ENCODE measurements around the gene ZSCAN29. TPM values are rescaled to one million over a fixed set of nuclear protein-coding genes. Genes with fewer than 3 reads are reported as not detected.

Gene ZSCAN29
- total RNA-seq, 3 donors from 2014 or later (not counting 1 experiment from before 2014, with no cell fraction given) = 26.5 to 38.3 (median 34.2) TPM

- TF ChIP-seq CTCF (IDR thresholded peaks at IDR 0.05) = no peak
- H3K9me3 ChIP-seq (ENCODE audit: control insufficient read depth, insufficient read depth, low read length) = no peaks in the 10 kb centered on the region
- intact Hi-C loops (cut with micrococcal nuclease) = no loop called here
- Mint-ChIP-seq H3K4me3 (no peak overlapping the region), H3K27ac (no peak overlapping the region), H3K4me1 (no peaks in the 10 kb centered on the region), H3K27me3 (ENCODE audit: low read depth in 2 of 2) (peaks cover 15 to 26% of the 10 kb centered on the region in 2 donors), H3K9me3 (no peaks in the 10 kb centered on the region), H3K36me3 (no peaks in the 10 kb centered on the region)
- no peaks in the 10 kb centered on the region for H3K27me3 ChIP-seq (ENCODE audit: control insufficient read depth, insufficient read depth, low read length)
- H3K4me3 ChIP-seq (ENCODE audit: low read length) = no peak overlapping the region
- no peak for ATAC-seq
- WGBS (ENCODE audit: insufficient coverage) = 80% methylated on average over 5 of the region's 6 CpGs
- H3K27ac ChIP-seq (ENCODE audit: low read length) = no peak overlapping the region
- no peaks in the 10 kb centered on the region for H3K4me1 ChIP-seq (ENCODE audit: control insufficient read depth, insufficient read depth, low read length)
- no peak for DNase-seq
- H3K36me3 ChIP-seq (ENCODE audit: control insufficient read depth, insufficient read depth, low read length) = no peaks in the 10 kb centered on the region
These were observed 54.5 kb downstream of the ZSCAN29 start for GRCh38 chr15:43316016-43316970.

GRCh38 chr15:43314171-43314570, 56.7 kb downstream of the ZSCAN29 start:
- no peak overlapping the region for H3K27ac ChIP-seq (ENCODE audit: low read length)
- intact Hi-C loops (cut with micrococcal nuclease) = no loop called here
- Mint-ChIP-seq H3K36me3 (no peaks in the 10 kb centered on the region), H3K4me3 (no peak overlapping the region), H3K4me1 (no peaks in the 10 kb centered on the region), H3K9me3 (no peaks in the 10 kb centered on the region), H3K27ac (no peak overlapping the region), H3K27me3 (ENCODE audit: low read depth in 2 of 2) (peaks cover 15 to 29% of the 10 kb centered on the region in 2 donors)
- 87% methylated on average over 3 of the region's 3 CpGs for WGBS (ENCODE audit: insufficient coverage)
- no peak for DNase-seq
- no peaks in the 10 kb centered on the region for H3K9me3 ChIP-seq (ENCODE audit: control insufficient read depth, insufficient read depth, low read length)
- TF ChIP-seq CTCF (IDR thresholded peaks at IDR 0.05) = no peak
- no peaks in the 10 kb centered on the region for H3K27me3 ChIP-seq (ENCODE audit: control insufficient read depth, insufficient read depth, low read length)
- H3K36me3 ChIP-seq (ENCODE audit: control insufficient read depth, insufficient read depth, low read length) = no peaks in the 10 kb centered on the region
- H3K4me3 ChIP-seq (ENCODE audit: low read length) = no peak overlapping the region
- H3K4me1 ChIP-seq (ENCODE audit: control insufficient read depth, insufficient read depth, low read length) = no peaks in the 10 kb centered on the region
- ATAC-seq = no peak

- H3K4me1 Mint-ChIP-seq = no peaks in the 10 kb centered on the region
These were observed 58.5 kb downstream of the ZSCAN29 start for GRCh38 chr15:43312378-43312777.

More at GRCh38 chr15:43312378-43312777, 58.5 kb downstream of the ZSCAN29 start:
- H3K27ac ChIP-seq (ENCODE audit: low read length) = no peak overlapping the region
- Mint-ChIP-seq H3K27ac (no peak overlapping the region), H3K36me3 (no peaks in the 10 kb centered on the region), H3K4me3 (no peak overlapping the region), H3K27me3 (ENCODE audit: low read depth in 2 of 2) (peaks cover 17 to 31% of the 10 kb centered on the region in 2 donors), H3K9me3 (no peaks in the 10 kb centered on the region)
- no peak for ATAC-seq
- no peak overlapping the region for H3K4me3 ChIP-seq (ENCODE audit: low read length)
- H3K27me3 ChIP-seq (ENCODE audit: control insufficient read depth, insufficient read depth, low read length) = peaks cover 2% of the 10 kb centered on the region
- no peaks in the 10 kb centered on the region for H3K9me3 ChIP-seq (ENCODE audit: control insufficient read depth, insufficient read depth, low read length)
- H3K4me1 ChIP-seq (ENCODE audit: control insufficient read depth, insufficient read depth, low read length) = no peaks in the 10 kb centered on the region
- no peak for TF ChIP-seq CTCF (IDR thresholded peaks at IDR 0.05)
- no peaks in the 10 kb centered on the region for H3K36me3 ChIP-seq (ENCODE audit: control insufficient read depth, insufficient read depth, low read length)
- intact Hi-C loops (cut with micrococcal nuclease) = no loop called here
- no peak for DNase-seq
- 84% methylated on average over 4 of the region's 4 CpGs for WGBS (ENCODE audit: insufficient coverage)

Other genes starting within 250 kb of the ZSCAN29 start
- gene TMEM62, start 237.5 kb downstream of the ZSCAN29 start, total RNA-seq = 10 to 100 TPM; 39.4 to 43.8 (median 40.8) TPM
- gene CCNDBP1, start 185.6 kb downstream of the ZSCAN29 start, total RNA-seq = 100 to 1,000 TPM; 120 to 150 (median 129) TPM
- not detected for gene EPB42, start 150.0 kb downstream of the ZSCAN29 start, total RNA-seq
- not detected for gene TGM5, start 104.1 kb downstream of the ZSCAN29 start, total RNA-seq
- gene TGM7, start 68.8 kb downstream of the ZSCAN29 start, total RNA-seq = not detected
- 10 to 100 TPM in 2 of 3 donors, 1 to 10 TPM in 1; 8.0 to 12.6 (median 10.2) TPM for gene LCMT2, start 40.5 kb downstream of the ZSCAN29 start, total RNA-seq
- 10 to 100 TPM; 12.0 to 17.5 (median 15.1) TPM for gene TUBGCP4, start 58 bp upstream of the ZSCAN29 start, total RNA-seq
- gene TP53BP1, start 122.1 kb upstream of the ZSCAN29 start, total RNA-seq = 10 to 100 TPM; 27.9 to 32.9 (median 31.5) TPM
- 1 to 10 TPM in 1 of 3 donors, under 1 TPM in 2; 0.72 to 2.2 (median 0.98) TPM for gene MAP1A, start 146.6 kb upstream of the ZSCAN29 start, total RNA-seq
- gene PPIP5K1, start 219.2 kb upstream of the ZSCAN29 start, total RNA-seq = 10 to 100 TPM; 28.2 to 45.9 (median 38.2) TPM
- not detected for gene CKMT1B, start 223.0 kb upstream of the ZSCAN29 start, total RNA-seq
- 1 to 10 TPM; 1.2 to 2.2 (median 2.0) TPM for gene STRC, start 247.8 kb upstream of the ZSCAN29 start, total RNA-seq